ENCODE measurements around the gene NUTM1. TPM values are rescaled to one million over a fixed set of nuclear protein-coding genes. Genes with fewer than 3 reads are reported as not detected.
A peak's percentile ranks its signal among the peaks of the same experiment; 100 is the strongest.

The NUTM1 gene
- polyA plus RNA-seq, 1 of the 3 experiments (the other 2 are of a cell fraction), result not detected

- TF ChIP-seq FOSL2 (IDR thresholded peaks at IDR 0.05; ENCODE audit: borderline replicate concordance, low read depth) (0 out of 2 replicates have a peak, but pooled peaks have one; percentile 13), EP300 (IDR thresholded peaks at IDR 0.05; ENCODE audit: borderline replicate concordance in 1 of 2, low read depth in 1 of 2, low read length in 1 of 2) (no peak), JUND (IDR thresholded peaks at IDR 0.05) (peak; percentile 33; the same call in 1 of the 2 replicates), FOXM1 (IDR thresholded peaks at IDR 0.05; ENCODE audit: low read depth) (no peak), SIN3A (IDR thresholded peaks at IDR 0.05; ENCODE audit: borderline replicate concordance, low read depth, low read length) (0 out of 2 replicates have a peak, but pooled peaks have one; percentile 21), POLR2AphosphoS5 (IDR thresholded peaks at IDR 0.05; ENCODE audit: low read depth, low read length) (peak; percentile 56), EZH2phosphoT487 (IDR thresholded peaks at IDR 0.05; ENCODE audit: borderline replicate concordance, low read depth) (no peak), MXI1 (IDR thresholded peaks at IDR 0.05; ENCODE audit: low read depth, low read length) (peak; percentile 61; the same call in 1 of the 2 replicates), YY1 (IDR thresholded peaks at IDR 0.05; ENCODE audit: low read depth) (0 out of 2 replicates have a peak, but pooled peaks have one; percentile 21), MEF2A (IDR thresholded peaks at IDR 0.05; ENCODE audit: borderline replicate concordance, low read depth) (no peak), NRF1 (IDR thresholded peaks at IDR 0.05; ENCODE audit: low read depth, low read length) (peak; percentile 85), RXRA (IDR thresholded peaks at IDR 0.05; ENCODE audit: borderline replicate concordance, low read depth) (no peak), TEAD4 (IDR thresholded peaks at IDR 0.05; ENCODE audit: borderline replicate concordance, insufficient read depth) (no peak), TAF1 (IDR thresholded peaks at IDR 0.05; ENCODE audit: borderline replicate concordance, low read depth, low read length) (0 out of 2 replicates have a peak, but pooled peaks have one; percentile 7)
- TF ChIP-seq, protein P1, sequence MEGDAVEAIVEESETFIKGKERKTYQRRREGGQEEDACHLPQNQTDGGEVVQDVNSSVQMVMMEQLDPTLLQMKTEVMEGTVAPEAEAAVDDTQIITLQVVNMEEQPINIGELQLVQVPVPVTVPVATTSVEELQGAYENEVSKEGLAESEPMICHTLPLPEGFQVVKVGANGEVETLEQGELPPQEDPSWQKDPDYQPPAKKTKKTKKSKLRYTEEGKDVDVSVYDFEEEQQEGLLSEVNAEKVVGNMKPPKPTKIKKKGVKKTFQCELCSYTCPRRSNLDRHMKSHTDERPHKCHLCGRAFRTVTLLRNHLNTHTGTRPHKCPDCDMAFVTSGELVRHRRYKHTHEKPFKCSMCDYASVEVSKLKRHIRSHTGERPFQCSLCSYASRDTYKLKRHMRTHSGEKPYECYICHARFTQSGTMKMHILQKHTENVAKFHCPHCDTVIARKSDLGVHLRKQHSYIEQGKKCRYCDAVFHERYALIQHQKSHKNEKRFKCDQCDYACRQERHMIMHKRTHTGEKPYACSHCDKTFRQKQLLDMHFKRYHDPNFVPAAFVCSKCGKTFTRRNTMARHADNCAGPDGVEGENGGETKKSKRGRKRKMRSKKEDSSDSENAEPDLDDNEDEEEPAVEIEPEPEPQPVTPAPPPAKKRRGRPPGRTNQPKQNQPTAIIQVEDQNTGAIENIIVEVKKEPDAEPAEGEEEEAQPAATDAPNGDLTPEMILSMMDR (IDR thresholded peaks at IDR 0.05), result no peak
Observed at GRCh38 chr15:34337557-34338306, 5.4 kb upstream of the NUTM1 start, which contains the start of gene SLC12A6 (continued).

DNA sequence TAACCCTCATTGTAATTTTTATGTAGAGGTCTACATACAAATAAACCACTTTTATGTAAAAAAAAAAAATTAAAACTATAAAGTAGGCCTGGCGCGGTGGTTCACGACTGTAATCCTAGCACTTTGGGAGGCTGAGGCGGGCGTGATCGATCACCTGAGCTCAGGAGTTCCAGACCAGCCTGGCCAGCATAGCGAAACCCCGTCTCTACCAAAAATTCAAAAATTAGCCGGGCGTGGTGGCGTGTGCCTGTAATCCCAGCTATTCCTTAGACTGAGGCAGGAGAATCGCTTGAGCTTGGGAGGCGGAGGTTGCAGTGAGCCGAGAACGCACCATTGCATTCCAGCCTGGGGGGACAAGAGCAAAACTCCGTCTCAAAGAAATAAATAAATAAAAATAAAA lies 4.8 kb upstream of the NUTM1 start:
- Histone ChIP-seq H3K9ac (peak overlapping the region; percentile 31; the same call in 1 of the 2 replicates), H3K4me2 (peak overlapping the region; percentile 93), H3K79me2 (ENCODE audit: insufficient read depth) (peaks cover 68% of the 10 kb centered on the region), H4K20me1 (ENCODE audit: insufficient read depth) (no peaks in the 10 kb centered on the region), H3K36me3 (replicated peaks in 1 of 2; ENCODE audit: control insufficient read depth in 1 of 2, insufficient read depth in 2 of 2, low read length in 1 of 2) (peaks cover 22 to 36% of the 10 kb centered on the region in 2 experiments), H3K27ac (ENCODE audit: low read depth in 2 of 2, low read length in 1 of 2) (peak overlapping the region; percentile 50 to 59; a peak in 3 of 4 replicates), H3K4me1 (ENCODE audit: control insufficient read depth in 1 of 2, insufficient read depth in 2 of 2, low read depth in 1 of 2, low read length in 1 of 2) (peaks cover 14 to 27% of the 10 kb centered on the region in 2 experiments; a peak in 3 of 4 replicates), H3K4me3 (ENCODE audit: low read depth in 2 of 2, low read length in 1 of 2) (peak overlapping the region; percentile 87; a peak in 3 of 4 replicates), H3K9me2 (no peaks in the 10 kb centered on the region), H3K9me3 (no peaks in the 10 kb centered on the region), H3K27me3 (ENCODE audit: insufficient read depth) (no peaks in the 10 kb centered on the region), H2AFZ (ENCODE audit: low read depth) (peak overlapping the region; percentile 73; the same call in 1 of the 2 replicates), H3F3A (replicated peaks; ENCODE audit: insufficient read depth) (peaks cover 29% of the 10 kb centered on the region)
- ChIA-PET CTCF (interaction anchor here (1.1 to 1.5 kb wide), 4 partner anchors 16 to 98 kb away, joined by 3 to 10 read pairs (median 4); partner anchors contain the start of gene LPCAT4), POLR2A (interaction anchor here (0.6 to 3.3 kb wide), 6 partner anchors 9 to 30 kb away, joined by 3 to 19 read pairs (median 4); partner anchors contain the start of gene LPCAT4)
- 94% methylated on average over 16 of the region's 16 CpGs for WGBS (ENCODE audit: low lambda C conversion rate)
- DNase-seq, result no peak
- no peak for TF ChIP-seq USF1 (IDR thresholded peaks at IDR 0.05; ENCODE audit: borderline replicate concordance, low read depth)
- no peak for TF ChIP-seq EP300 (IDR thresholded peaks at IDR 0.05; ENCODE audit: borderline replicate concordance in 1 of 2, low read depth in 1 of 2, low read length in 1 of 2)

Data from SK-N-SH (cell line).